ENCODE results near the gene MLXIP. TPM values are rescaled to one million over a fixed set of nuclear protein-coding genes. Genes with fewer than 3 reads are reported as not detected.

MLXIP gene
- total RNA-seq, 1 experiment from 2014 or later = 46.3 TPM

DNA sequence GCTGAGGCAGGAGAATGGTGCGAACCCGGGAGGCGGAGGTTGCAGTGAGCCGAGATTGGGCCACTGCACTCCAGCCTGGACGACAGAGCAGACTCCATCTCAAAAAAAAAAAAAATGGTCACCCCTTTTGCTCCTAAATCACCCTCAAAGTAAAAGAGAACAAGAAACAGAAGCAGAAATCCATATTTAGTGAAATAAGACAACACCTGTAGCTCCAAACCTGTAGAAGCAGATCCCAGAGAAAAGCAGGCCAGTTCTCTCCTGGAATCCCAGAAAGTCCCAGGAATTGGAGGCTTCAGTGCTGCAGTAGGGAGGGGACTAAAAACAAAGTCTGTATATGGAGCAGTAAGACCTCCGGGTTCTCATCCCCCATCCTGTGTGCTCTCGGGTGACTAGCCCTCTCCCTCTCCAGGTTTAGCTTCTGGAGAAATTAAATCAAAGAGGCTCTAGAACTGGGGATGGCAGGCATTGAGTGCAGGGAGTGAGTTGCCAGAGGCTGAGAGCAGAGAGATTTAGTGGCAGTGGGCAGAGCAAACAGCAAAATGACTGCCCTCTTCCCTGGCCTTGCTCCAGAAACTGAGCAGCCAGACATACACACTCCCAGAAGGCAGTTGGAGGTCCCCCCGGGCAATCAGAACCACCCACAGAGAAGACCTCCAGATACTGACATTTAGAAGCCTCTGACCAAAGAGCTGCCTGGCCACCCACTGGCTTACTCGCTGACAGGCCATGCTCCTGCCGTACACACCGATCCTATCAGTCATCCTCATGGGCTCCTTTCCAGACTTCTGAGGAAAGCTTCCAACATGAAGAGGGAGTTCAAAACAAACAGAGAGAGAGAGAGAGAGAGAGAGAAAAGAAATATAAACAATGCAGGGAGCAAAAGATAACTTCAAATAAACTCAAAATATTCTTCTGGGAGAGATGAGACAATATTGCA, 6.3 kb upstream of the MLXIP start:
- Histone ChIP-seq H3K9ac (ENCODE audit: low read length) (peak overlapping the region; percentile 38), H3K27me3 (ENCODE audit: insufficient read depth, low read length) (no peaks in the 10 kb centered on the region), H3K9me3 (ENCODE audit: control insufficient read depth in 1 of 2, insufficient read depth in 1 of 2, low read depth in 1 of 2, low read length in 2 of 2) (no peaks in the 10 kb centered on the region), H2AFZ (ENCODE audit: low read depth, low read length, poor library complexity, severe bottlenecking) (no peak overlapping the region), H4K20me1 (ENCODE audit: insufficient read depth) (no peaks in the 10 kb centered on the region), H3K79me2 (ENCODE audit: insufficient read depth, low read length) (peaks cover under 1% of the 10 kb centered on the region; the same call in 1 of the 2 replicates), H3K4me2 (ENCODE audit: low read length) (peak overlapping the region; percentile 35), H3K4me1 (ENCODE audit: control insufficient read depth in 1 of 2, insufficient read depth in 2 of 2, low read length in 2 of 2) (peaks cover 10 to 11% of the 10 kb centered on the region in 2 experiments; a peak in 3 of 4 replicates), H3K36me3 (ENCODE audit: control insufficient read depth in 1 of 2, insufficient read depth in 2 of 2, low read length in 2 of 2) (peaks cover 5 to 9% of the 10 kb centered on the region in 2 experiments; a peak in 2 of 4 replicates), H3K9me2 (ENCODE audit: insufficient read depth) (no peaks in the 10 kb centered on the region), H3K27ac (ENCODE audit: low read depth, low read length) (peak overlapping the region; percentile 14; the same call in 1 of the 2 replicates), H3K4me3 (replicated peaks in 1 of 2; ENCODE audit: low read depth in 1 of 2, low read length in 2 of 2) (no peak overlapping the region)
- peak; percentile 67 for ATAC-seq
- RAD21 ChIA-PET (ENCODE audit: low non-redundant PET in 1 of 2, low total read pairs in 2 of 2, uncharacterized antibody in 2 of 2, unreplicated experiment in 2 of 2) = no interaction called here
- DNase-seq (ENCODE audit: low read depth, low spot score) = no peak
- CTCF ChIA-PET = interaction anchor here (0.6 to 1.9 kb wide), 2 partner anchors 9 to 131 kb away, joined by 3 to 5 read pairs; partner anchors contain the start of gene B3GNT4
- BruUV-seq (replicated peaks) = no TSS peak
- intact Hi-C loops (cut with micrococcal nuclease) = no loop called here
- POLR2A ChIA-PET = interaction anchor here (0.9 kb wide), 1 partner anchor 9 kb away, joined by 3 read pairs; no protein-coding TSS in a partner anchor
- TF ChIP-seq, protein P1, sequence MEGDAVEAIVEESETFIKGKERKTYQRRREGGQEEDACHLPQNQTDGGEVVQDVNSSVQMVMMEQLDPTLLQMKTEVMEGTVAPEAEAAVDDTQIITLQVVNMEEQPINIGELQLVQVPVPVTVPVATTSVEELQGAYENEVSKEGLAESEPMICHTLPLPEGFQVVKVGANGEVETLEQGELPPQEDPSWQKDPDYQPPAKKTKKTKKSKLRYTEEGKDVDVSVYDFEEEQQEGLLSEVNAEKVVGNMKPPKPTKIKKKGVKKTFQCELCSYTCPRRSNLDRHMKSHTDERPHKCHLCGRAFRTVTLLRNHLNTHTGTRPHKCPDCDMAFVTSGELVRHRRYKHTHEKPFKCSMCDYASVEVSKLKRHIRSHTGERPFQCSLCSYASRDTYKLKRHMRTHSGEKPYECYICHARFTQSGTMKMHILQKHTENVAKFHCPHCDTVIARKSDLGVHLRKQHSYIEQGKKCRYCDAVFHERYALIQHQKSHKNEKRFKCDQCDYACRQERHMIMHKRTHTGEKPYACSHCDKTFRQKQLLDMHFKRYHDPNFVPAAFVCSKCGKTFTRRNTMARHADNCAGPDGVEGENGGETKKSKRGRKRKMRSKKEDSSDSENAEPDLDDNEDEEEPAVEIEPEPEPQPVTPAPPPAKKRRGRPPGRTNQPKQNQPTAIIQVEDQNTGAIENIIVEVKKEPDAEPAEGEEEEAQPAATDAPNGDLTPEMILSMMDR (IDR thresholded peaks at IDR 0.05 in 2 of 3, conservative IDR thresholded peaks at IDR 0.05 in 1 of 3; ENCODE audit: borderline replicate concordance in 1 of 3, insufficient read depth in 1 of 3, low read depth in 2 of 3, low read length in 2 of 3) = no peak
- TF ChIP-seq, protein P2, sequence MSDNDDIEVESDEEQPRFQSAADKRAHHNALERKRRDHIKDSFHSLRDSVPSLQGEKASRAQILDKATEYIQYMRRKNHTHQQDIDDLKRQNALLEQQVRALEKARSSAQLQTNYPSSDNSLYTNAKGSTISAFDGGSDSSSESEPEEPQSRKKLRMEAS (IDR thresholded peaks at IDR 0.05) = peak; percentile 36; the same call in 1 of the 2 replicates
- TF ChIP-seq RAD21 (IDR thresholded peaks at IDR 0.05; ENCODE audit: low read depth) = 0 out of 2 replicates have a peak, but pooled peaks have one; percentile 4
- TF ChIP-seq EZH2phosphoT487 (IDR thresholded peaks at IDR 0.05; ENCODE audit: borderline replicate concordance) = no peak
- no peak for TF ChIP-seq POLR2A (IDR thresholded peaks at IDR 0.05; ENCODE audit: borderline replicate concordance, extremely low read depth, insufficient read depth, insufficient read length)
- TF ChIP-seq JUND (IDR thresholded peaks at IDR 0.05) = no peak
- 0 out of 2 replicates have a peak, but pooled peaks have one; percentile 11 for TF ChIP-seq SP1 (IDR thresholded peaks at IDR 0.05; ENCODE audit: low read depth)
- no peak for TF ChIP-seq YY1 (IDR thresholded peaks at IDR 0.05; ENCODE audit: extremely low read depth, insufficient replicate concordance, low read depth, low read length)
- no peak for TF ChIP-seq EGR1 (IDR thresholded peaks at IDR 0.05; ENCODE audit: low read depth)
- no peak for TF ChIP-seq CEBPB (IDR thresholded peaks at IDR 0.05; ENCODE audit: low read depth)
- no peak for TF ChIP-seq ZNF274 (IDR thresholded peaks at IDR 0.05; ENCODE audit: low read depth, low read length)
- TF ChIP-seq, protein P3, sequence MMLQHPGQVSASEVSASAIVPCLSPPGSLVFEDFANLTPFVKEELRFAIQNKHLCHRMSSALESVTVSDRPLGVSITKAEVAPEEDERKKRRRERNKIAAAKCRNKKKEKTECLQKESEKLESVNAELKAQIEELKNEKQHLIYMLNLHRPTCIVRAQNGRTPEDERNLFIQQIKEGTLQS (IDR thresholded peaks at IDR 0.05) = no peak
- TF ChIP-seq, protein P4, sequence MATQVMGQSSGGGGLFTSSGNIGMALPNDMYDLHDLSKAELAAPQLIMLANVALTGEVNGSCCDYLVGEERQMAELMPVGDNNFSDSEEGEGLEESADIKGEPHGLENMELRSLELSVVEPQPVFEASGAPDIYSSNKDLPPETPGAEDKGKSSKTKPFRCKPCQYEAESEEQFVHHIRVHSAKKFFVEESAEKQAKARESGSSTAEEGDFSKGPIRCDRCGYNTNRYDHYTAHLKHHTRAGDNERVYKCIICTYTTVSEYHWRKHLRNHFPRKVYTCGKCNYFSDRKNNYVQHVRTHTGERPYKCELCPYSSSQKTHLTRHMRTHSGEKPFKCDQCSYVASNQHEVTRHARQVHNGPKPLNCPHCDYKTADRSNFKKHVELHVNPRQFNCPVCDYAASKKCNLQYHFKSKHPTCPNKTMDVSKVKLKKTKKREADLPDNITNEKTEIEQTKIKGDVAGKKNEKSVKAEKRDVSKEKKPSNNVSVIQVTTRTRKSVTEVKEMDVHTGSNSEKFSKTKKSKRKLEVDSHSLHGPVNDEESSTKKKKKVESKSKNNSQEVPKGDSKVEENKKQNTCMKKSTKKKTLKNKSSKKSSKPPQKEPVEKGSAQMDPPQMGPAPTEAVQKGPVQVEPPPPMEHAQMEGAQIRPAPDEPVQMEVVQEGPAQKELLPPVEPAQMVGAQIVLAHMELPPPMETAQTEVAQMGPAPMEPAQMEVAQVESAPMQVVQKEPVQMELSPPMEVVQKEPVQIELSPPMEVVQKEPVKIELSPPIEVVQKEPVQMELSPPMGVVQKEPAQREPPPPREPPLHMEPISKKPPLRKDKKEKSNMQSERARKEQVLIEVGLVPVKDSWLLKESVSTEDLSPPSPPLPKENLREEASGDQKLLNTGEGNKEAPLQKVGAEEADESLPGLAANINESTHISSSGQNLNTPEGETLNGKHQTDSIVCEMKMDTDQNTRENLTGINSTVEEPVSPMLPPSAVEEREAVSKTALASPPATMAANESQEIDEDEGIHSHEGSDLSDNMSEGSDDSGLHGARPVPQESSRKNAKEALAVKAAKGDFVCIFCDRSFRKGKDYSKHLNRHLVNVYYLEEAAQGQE (IDR thresholded peaks at IDR 0.05; ENCODE audit: low read depth) = no peak
- TF ChIP-seq EZH2 (IDR thresholded peaks at IDR 0.05) = no peak
- no peak for TF ChIP-seq SRF (IDR thresholded peaks at IDR 0.05; ENCODE audit: low read depth)
- TF ChIP-seq FOSL1 (IDR thresholded peaks at IDR 0.05; ENCODE audit: low read depth) = no peak
- no peak for TF ChIP-seq POLR2AphosphoS5 (IDR thresholded peaks at IDR 0.05; ENCODE audit: low read depth, low read length)
- TF ChIP-seq ELF1 (IDR thresholded peaks at IDR 0.05; ENCODE audit: borderline replicate concordance, low read depth) = no peak
- no peak for TF ChIP-seq CBX3 (IDR thresholded peaks at IDR 0.05; ENCODE audit: low read depth)

Data from HCT116 (cell line).